ENCODE measurements around the gene DLG1. TPM values are rescaled to one million over a fixed set of nuclear protein-coding genes. Genes with fewer than 3 reads are reported as not detected.
A peak's percentile ranks its signal among the peaks of the same experiment; 100 is the strongest.

DLG1 gene
- total and polyA plus RNA-seq, 9 of the 15 experiments (the other 6 are each of a cell fraction or from before 2014, with no cell fraction given), result 9.4 to 63.5 (median 43.6) TPM

- Histone ChIP-seq H4K20me1 (replicated peaks; ENCODE audit: control insufficient read depth, insufficient read depth, low read length) (no peaks in the 10 kb centered on the region), H3K9me1 (ENCODE audit: control insufficient read depth, insufficient read depth, low read length) (no peaks in the 10 kb centered on the region), H3K36me3 (ENCODE audit: control insufficient read depth, insufficient read depth, low read length) (peaks cover 24% of the 10 kb centered on the region; the same call in 2 of the 3 replicates), H3K27me3 (ENCODE audit: control insufficient read depth in 2 of 2, insufficient read depth in 2 of 2, low read length in 2 of 2) (peaks cover 0 to 4% of the 10 kb centered on the region in 2 experiments; a peak in 2 of 5 replicates), H3K9me3 (replicated peaks; ENCODE audit: control insufficient read depth, insufficient read depth, low read depth, low read length) (no peaks in the 10 kb centered on the region), H3K79me2 (ENCODE audit: control insufficient read depth, insufficient read depth, low read length) (no peaks in the 10 kb centered on the region), H3K27ac (ENCODE audit: extremely low read depth, low read depth, low read length) (no peak overlapping the region), H2AFZ (ENCODE audit: low read depth, low read length) (no peak overlapping the region), H3K9ac (ENCODE audit: insufficient read depth in 1 of 2, low read depth in 2 of 2, low read length in 2 of 2) (no peak overlapping the region), H3K4me2 (ENCODE audit: insufficient read depth, low read length) (no peak overlapping the region), H3K4me1 (replicated peaks in 1 of 2; ENCODE audit: control insufficient read depth in 2 of 2, insufficient read depth in 2 of 2, low read length in 2 of 2) (peaks cover 0 to 6% of the 10 kb centered on the region in 2 experiments; a peak in 2 of 5 replicates), H3K4me3 (no peak overlapping the region)
- POLR2A ChIA-PET, result interaction anchor here (0.6 to 1.5 kb wide), 3 partner anchors 9 to 24 kb away, joined by 3 read pairs; no protein-coding TSS in a partner anchor
- DNase-seq (ENCODE audit: extremely low read depth in 1 of 4, low spot score in 3 of 4), result no peak
- TF ChIP-seq NFIX (CRISPR knock-in tag; IDR thresholded peaks at IDR 0.05; ENCODE audit: low read depth), result no peak
- TF ChIP-seq POLR2AphosphoS2 (IDR thresholded peaks at IDR 0.05; ENCODE audit: low read length), result 0 out of 2 replicates have a peak, but pooled peaks have one; percentile 23
- TF ChIP-seq NR0B1 (IDR thresholded peaks at IDR 0.05; ENCODE audit: partially characterized antibody), result no peak
- TF ChIP-seq ZNF717 (CRISPR knock-in tag; IDR thresholded peaks at IDR 0.05), result no peak
- intact Hi-C loops (cut with micrococcal nuclease) (no loop called here), in situ Hi-C loops (cut with MboI) (no loop called here)
- ATAC-seq, result no peak
- CTCF ChIA-PET (ENCODE audit: low intra/inter-chr PET ratio), result no interaction called here
- WGBS (ENCODE audit: insufficient coverage, low coverage, missing lambda C conversion rate), result 51% methylated on average over 4 of the region's 4 CpGs
- FAIRE-seq, result no peak
- no TSS peak for BruUV-seq (replicated peaks)
These were observed 257.8 kb downstream of the DLG1 start for GRCh38 chr3:197040658-197041057.
